LoVo (cell line): ENCODE measurements around the gene PRKCH.
"Not testable (repeated sequence)": the region's sequence is repeated elsewhere in the genome, so short reads cannot be mapped to it uniquely, and the experiment has no call there.

ENCODE experiments used
- DNase-seq: peaks from one replicate; pipeline ENCODE4 v3.0.0-alpha.2; 2016; ENCODE audit warnings: low spot score

Gene PRKCH

GRCh38 chr14:61515436-61516117, 194.2 kb downstream of the PRKCH start:
- no peak for DNase-seq

DNA sequence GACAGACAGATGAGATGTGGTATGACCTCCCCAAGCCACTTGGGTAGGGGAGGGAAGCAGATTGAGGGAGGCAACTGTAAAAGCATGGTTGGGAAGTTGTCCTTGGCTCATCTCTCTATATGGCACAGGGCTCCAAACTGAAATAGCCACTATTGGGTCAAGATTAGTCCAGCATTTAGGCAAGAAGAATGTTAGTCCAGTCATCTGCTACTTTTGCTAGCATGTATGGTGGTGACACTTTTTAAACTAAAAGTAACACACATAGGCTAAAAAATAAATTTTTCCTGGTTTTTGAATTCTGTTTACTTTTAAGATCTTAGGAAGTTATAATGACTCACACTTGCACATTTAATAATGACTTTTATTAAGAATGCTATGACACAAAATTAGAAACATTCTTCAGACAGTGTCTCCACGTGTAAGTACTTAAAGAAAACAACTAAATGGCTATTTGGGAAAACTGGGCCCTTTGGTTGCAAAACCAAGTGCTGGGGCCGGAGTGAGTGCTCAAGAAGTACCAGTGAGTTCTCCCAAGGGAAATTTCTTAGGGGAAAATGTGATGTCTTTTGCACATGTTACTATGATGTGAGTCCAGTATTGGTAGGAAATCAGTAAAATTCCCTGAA, 194.9 kb downstream of the PRKCH start:
- no peak for DNase-seq

- DNase-seq = no peak
Observed at GRCh38 chr14:61516964-61517653, 195.7 kb downstream of the PRKCH start.

DNA sequence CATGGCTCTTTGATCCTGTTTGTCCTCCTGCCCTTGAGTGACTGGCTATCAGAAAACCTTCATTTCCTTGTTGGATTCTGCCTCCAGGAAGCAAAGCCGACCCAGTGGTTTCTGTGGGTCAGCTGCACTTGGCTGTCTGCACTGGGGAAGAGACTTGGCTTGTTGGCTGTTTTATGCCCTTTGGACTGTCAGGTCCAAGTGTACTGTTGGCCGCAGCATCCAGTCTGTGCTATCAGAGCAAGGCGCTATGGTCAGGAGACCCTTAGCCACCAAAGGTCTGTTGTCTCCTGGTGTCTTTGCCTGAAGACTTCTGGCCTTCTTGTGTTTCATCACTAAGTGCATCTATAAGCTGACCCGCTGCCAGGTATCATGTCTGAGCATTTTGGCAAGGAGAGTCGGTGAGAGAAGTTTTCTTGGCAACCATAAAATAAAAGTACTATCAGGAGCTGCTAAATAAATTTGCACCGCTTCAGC, 196.6 kb downstream of the PRKCH start:
- no peak for DNase-seq

- no peak for DNase-seq
Observed at GRCh38 chr14:61518403-61518802, 197.0 kb downstream of the PRKCH start.

- DNase-seq = no peak
Observed at GRCh38 chr14:61519106-61519505, 197.7 kb downstream of the PRKCH start.

DNA sequence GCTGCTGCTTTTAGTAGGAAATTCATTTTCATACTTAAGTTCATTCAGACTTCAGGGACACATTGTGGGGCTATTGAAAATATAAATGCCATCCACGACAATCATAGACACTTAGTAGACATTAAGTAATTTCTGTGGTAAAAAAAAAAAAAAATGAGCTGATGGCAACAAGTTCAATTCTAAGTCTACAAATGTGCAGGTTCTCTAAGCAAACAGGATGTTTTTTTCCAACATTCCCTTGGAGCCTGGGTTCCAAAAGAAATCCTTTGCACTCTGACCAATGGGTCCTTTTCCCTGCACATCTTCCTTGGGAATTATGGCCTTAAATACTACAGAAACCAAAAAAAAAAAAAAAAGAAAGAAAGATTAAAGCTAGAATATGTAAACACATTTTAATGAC, 198.4 kb downstream of the PRKCH start:
- no peak for DNase-seq

DNA sequence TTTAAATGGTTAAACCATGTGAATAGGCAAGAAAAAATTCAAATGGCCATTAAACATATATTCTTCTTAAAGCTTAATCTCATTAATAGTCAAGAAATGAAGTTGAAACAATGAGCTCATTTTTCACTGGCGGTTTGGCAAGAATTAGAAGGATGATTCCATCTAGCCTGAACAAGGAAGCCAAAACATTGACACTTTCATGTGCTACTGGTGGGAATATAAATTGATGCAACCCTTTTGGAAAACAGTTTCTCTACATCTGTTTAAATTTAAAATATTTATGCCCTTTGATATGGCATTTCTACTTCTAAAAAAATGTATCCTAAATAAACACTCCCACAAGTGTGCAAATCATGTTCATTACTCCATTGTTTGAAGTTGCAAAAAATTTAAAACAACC, 199.2 kb downstream of the PRKCH start:
- DNase-seq = no peak

- DNase-seq = no peak
Observed at GRCh38 chr14:61521773-61522172, 200.4 kb downstream of the PRKCH start.

GRCh38 chr14:61523751-61524150, 202.4 kb downstream of the PRKCH start:
- no peak for DNase-seq

- DNase-seq = peak; percentile 67
Observed at GRCh38 chr14:61524211-61524806, 202.9 kb downstream of the PRKCH start.

DNA sequence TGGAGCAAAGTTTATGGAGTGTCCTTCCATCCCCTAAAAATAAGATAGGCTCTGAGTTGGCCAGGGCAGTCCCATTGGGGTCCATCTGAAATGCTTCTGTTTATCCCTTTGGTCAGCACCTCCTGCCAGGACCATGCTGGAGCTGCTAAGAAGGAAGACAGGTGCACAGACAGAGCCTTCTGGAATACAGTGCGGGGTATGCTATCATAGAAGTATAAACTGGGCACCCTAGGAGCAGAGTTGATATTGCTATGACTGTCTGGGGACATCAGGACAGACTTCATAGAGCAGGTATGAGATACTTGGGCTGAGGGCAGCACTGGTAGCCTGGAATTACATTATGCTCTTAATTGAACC, 203.5 kb downstream of the PRKCH start:
- DNase-seq = no peak

DNA sequence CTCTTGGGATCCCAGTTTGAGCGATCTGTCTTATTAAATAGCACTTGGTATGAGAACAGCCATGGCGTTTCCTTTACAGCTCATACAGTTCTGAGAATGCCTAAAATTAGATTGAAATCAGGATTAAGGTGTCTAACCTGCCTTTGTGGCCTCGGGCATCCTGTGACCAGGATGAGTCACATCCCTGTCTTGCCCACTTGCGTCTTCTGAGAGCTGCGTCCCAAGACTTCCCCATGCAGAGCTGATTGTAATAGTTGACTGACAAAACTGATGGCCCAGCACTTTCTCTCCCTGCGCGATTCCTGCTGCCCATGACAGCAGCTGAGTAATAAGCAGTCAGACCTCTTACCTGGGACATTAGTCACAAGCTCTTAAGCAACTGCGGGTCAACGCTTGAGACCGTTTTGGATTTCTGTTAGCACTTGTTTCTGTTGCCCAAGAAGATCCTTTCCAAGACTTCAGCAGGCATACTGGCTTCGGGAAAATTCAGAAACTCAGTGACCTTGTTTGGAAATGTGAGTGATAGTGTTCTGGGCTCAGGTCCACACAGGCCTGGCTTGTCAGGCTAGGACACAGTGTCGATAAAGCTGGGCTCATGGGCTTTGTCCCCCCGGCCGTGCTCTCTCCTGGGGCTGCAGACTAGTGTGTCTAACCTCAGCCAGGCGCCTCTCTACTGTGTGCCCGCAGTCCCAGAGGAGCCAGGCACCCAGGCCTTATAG, 204.1 kb downstream of the PRKCH start:
- DNase-seq = peak; percentile 41

- no peak for DNase-seq
Observed at GRCh38 chr14:61526405-61527312, 205.3 kb downstream of the PRKCH start.

DNA sequence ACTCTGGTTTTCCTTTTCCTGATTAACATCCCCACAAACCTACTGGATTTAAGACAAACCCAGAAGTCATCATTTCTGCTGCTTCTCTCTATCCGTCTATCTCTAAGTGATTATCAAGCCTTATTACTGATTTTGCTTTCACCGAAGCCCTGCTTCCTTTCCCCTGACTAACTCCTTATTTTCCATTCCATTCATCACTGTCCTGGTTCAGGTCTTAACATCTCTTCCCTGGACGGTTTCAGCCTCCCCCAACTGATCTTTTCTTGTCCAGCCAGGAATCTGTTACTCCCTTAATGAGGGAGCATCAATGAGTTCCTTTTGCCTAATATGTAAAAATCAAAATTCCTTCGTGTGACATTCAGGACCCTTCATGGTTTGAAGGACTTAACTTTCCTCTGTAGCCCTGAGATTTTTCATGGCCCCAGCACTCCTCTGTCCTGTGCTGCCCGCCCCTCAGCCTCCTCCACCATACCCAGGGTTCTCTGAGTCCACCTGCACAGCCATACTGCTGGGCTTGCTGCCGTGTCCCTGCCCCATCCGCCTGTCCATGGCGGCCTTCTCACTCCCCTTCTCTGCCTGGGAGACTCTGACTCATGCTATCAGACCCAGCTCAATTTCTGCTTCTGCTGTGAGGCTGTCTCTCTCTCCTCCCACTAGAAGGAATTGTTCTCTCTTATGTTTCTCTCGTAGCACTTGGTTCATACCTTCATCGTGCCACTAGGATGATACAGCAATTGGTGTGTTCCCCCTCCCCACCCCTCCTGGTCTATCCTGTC, 206.1 kb downstream of the PRKCH start:
- DNase-seq = no peak

DNA sequence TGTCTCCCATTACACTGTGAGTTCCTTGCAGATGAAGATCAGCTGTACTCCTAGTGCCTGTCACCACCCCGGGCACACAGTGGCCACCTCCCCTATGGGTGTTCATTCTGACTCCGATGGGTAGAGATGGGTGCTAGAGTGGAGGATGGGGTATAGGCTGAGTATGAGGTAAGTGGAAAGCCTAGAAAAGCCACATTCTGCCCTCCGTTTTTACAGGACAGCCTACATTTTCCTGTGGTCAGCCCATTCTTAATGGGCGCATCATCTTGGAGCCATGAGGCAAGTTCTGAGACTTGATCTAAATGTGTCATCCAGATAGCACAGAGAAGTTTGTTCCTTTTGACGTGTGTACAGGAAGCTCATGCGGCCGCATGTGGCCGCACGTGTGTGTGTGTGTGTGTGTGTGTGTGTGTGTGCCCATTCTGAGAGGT, 207.2 kb downstream of the PRKCH start:
- no peak for DNase-seq

- not testable (repeated sequence) for DNase-seq
Observed at GRCh38 chr14:61529360-61529759, 208.0 kb downstream of the PRKCH start.

DNA sequence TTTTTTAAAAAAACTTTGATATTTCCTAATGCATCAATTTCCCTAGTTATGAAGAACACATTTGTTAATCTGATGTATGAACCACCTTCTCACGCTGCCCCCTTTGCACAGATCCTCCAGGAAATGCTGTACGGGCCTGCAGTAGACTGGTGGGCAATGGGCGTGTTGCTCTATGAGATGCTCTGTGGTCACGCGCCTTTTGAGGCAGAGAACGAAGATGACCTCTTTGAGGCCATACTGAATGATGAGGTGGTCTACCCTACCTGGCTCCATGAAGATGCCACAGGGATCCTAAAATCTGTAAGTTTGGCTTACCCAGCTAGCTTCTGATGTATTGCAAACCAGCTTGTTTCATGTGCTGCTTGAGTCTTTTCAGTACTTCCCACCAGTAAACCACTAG, 208.9 kb downstream of the PRKCH start:
- no peak for DNase-seq

DNA sequence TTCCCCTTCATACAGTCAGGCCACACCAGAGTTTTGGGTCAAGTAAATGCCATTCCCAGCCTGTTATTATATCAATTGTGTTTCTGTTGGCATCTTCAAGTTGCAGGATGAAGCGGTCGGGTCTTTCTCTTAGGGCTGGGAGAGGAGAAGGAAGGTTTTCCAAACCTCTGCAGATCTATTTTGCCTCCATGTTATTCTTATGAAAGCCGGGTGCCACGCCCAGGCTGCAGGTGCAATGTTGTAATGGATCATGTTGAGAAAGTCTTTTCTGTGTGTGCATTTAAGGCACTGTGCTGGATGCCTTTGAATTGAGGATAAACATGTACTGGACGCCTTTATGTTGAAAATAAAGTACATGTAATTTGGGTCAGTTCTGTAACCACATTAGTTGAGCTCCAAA, 209.5 kb downstream of the PRKCH start:
- DNase-seq = no peak

DNA sequence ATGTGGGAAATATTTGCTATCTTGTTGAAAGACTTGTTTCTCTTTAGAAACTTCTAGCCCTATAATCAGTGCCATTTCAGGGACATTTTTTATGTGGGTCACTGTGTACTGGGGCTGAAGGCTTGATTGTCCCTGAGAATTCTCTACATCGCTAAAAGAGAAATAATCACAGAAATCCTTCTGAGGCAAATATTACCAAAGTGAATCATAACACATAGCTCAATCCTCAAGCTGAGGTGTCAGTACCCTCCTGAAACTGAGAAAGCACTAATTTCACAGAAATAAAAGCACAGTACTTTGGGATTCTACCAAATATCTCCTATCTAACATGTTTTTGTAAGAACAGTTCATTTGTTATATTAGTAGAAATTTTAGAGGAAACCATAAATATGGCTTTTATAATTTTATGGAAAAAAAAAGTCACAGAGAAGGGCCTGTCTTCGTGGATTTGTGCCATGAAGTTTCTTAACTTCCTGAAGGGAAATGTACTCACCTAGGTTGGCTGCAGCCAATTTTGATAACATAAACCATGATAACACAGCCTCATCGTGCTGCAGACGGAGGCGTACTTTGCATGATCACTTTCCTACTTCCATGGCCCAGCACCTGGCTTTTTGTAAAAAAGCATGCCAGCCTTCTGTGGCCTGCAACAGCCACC, 210.2 kb downstream of the PRKCH start:
- no peak for DNase-seq
